PC-3 (cell line): ENCODE measurements around the gene MGA.

Experiments used
- CTCF ChIP-seq: fragments of 300-600 bp; sonication (generic); conservative IDR thresholded peaks from 2 replicates; pipeline ENCODE4 v1.5.1; 2017; ENCODE audit warnings: antibody characterized with exemption, low read depth, mild to moderate bottlenecking, low read length
- EZH2 ChIP-seq: fragments of 300-600 bp; sonication (generic); IDR thresholded peaks from one replicate; pipeline ENCODE4 v1.6.1; 2017; ENCODE audit warnings: antibody characterized with exemption, mild to moderate bottlenecking, low read length; ENCODE audit not compliant: unreplicated experiment
- EZH2phosphoT487 ChIP-seq: fragments of 300-600 bp; sonication (generic); IDR thresholded peaks from 2 replicates; pipeline ENCODE4 v1.6.1; 2018; ENCODE audit warnings: mild to moderate bottlenecking, antibody characterized with exemption, low read length, borderline replicate concordance

- TF ChIP-seq CTCF (no peak), EZH2phosphoT487 (no peak), EZH2 (no peak)
These were observed 56.7 kb downstream of the MGA start for GRCh38 chr15:41716864-41717263.
